ENCODE results near the gene C9orf57.
A peak's percentile ranks its signal among the peaks of the same experiment; 100 is the strongest.
"Not testable (repeated sequence)": the region's sequence is repeated elsewhere in the genome, so short reads cannot be mapped to it uniquely, and the experiment has no call there.

Gene C9orf57

GRCh38 chr9:72060513-72060912, at the start of gene C9orf57:
Gene C9orf57 (minus strand): TSS chr9:72060613. CDS start chr9:72059331, 1,282 bp downstream.
- DNase-seq (ENCODE audit: low read depth in 3 of 3): no peak

- no peak for DNase-seq (ENCODE audit: low read depth in 3 of 3)
Observed at GRCh38 chr9:72102520-72102919, 42.1 kb upstream of the C9orf57 start.

GRCh38 chr9:72095520-72095919, 35.1 kb upstream of the C9orf57 start:
- DNase-seq (ENCODE audit: low read depth in 3 of 3): not testable (repeated sequence)

GRCh38 chr9:72092820-72093219, 32.4 kb upstream of the C9orf57 start:
- no peak for DNase-seq (ENCODE audit: low read depth in 3 of 3)

GRCh38 chr9:72089451-72090130, 29.2 kb upstream of the C9orf57 start:
- DNase-seq (ENCODE audit: low read depth in 3 of 3): no peak

GRCh38 chr9:72082536-72082935, 22.1 kb upstream of the C9orf57 start:
- DNase-seq (ENCODE audit: low read depth in 3 of 3): no peak

- DNase-seq (ENCODE audit: low read depth in 3 of 3): not testable (repeated sequence)
Observed at GRCh38 chr9:72074666-72075065, 14.3 kb upstream of the C9orf57 start.

GRCh38 chr9:72065076-72065475, 4.7 kb upstream of the C9orf57 start:
- no peak for DNase-seq (ENCODE audit: low read depth in 3 of 3)

- no peak for DNase-seq (ENCODE audit: low read depth in 3 of 3)
Observed at GRCh38 chr9:72052122-72052521, 8.3 kb downstream of the C9orf57 start.

GRCh38 chr9:72048850-72049249, 11.6 kb downstream of the C9orf57 start:
- no peak for DNase-seq (ENCODE audit: low read depth in 3 of 3)

- DNase-seq (ENCODE audit: low read depth in 3 of 3): no peak
Observed at GRCh38 chr9:72046630-72047456, 13.6 kb downstream of the C9orf57 start.

- no peak for DNase-seq (ENCODE audit: low read depth in 3 of 3)
Observed at GRCh38 chr9:72044095-72044494, 16.3 kb downstream of the C9orf57 start.

- DNase-seq (ENCODE audit: low read depth in 3 of 3): no peak
Observed at GRCh38 chr9:72043576-72043975, 16.8 kb downstream of the C9orf57 start.

- no peak for DNase-seq (ENCODE audit: low read depth in 3 of 3)
Observed at GRCh38 chr9:72042928-72043327, 17.5 kb downstream of the C9orf57 start.

- no peak for DNase-seq (ENCODE audit: low read depth in 3 of 3)
Observed at GRCh38 chr9:72041775-72042194, 18.6 kb downstream of the C9orf57 start.

GRCh38 chr9:72041369-72041768, 19.0 kb downstream of the C9orf57 start:
- no peak for DNase-seq (ENCODE audit: low read depth in 3 of 3)

- no peak for DNase-seq (ENCODE audit: low read depth in 3 of 3)
Observed at GRCh38 chr9:72039532-72039931, 20.9 kb downstream of the C9orf57 start.

GRCh38 chr9:72038890-72039410, 21.5 kb downstream of the C9orf57 start:
- DNase-seq (ENCODE audit: low read depth in 3 of 3): peak; percentile 36 to 64 (median 58)

- DNase-seq (ENCODE audit: low read depth in 3 of 3): no peak
Observed at GRCh38 chr9:72038408-72038807, 22.0 kb downstream of the C9orf57 start.

GRCh38 chr9:72037571-72037970, 22.8 kb downstream of the C9orf57 start:
- no peak for DNase-seq (ENCODE audit: low read depth in 3 of 3)

- no peak for DNase-seq (ENCODE audit: low read depth in 3 of 3)
Observed at GRCh38 chr9:72030767-72031166, 29.6 kb downstream of the C9orf57 start.

- DNase-seq (ENCODE audit: low read depth in 3 of 3): no peak
Observed at GRCh38 chr9:72029986-72030385, 30.4 kb downstream of the C9orf57 start.

GRCh38 chr9:72025906-72026305, 34.5 kb downstream of the C9orf57 start:
- DNase-seq (ENCODE audit: low read depth in 3 of 3): no peak
